ENCODE measurements around the gene NPAS3. TPM values are rescaled to one million over a fixed set of nuclear protein-coding genes. Genes with fewer than 3 reads are reported as not detected.

NPAS3 gene
- total RNA-seq, 3 donors from 2014 or later = 0.96 to 4.0 (median 2.0) TPM

- no peak for DNase-seq (ENCODE audit: low spot score in 2 of 2)
- TF ChIP-seq CTCF (IDR thresholded peaks at IDR 0.05) (no peak), POLR2A (IDR thresholded peaks at IDR 0.05) (no peak), POLR2AphosphoS5 (IDR thresholded peaks at IDR 0.05) (no peak)
These were observed 42.3 kb downstream of the NPAS3 start for GRCh38 chr14:32980902-32981501.

GRCh38 chr14:32984241-32984930 lies 45.7 kb downstream of the NPAS3 start:
- intact Hi-C loops (cut with DNase I; ENCODE audit: low total_unique reads) = no loop called here
- H3K36me3 ChIP-seq = no peaks in the 10 kb centered on the region
- TF ChIP-seq POLR2A (IDR thresholded peaks at IDR 0.05) (no peak), CTCF (IDR thresholded peaks at IDR 0.05) (no peak), POLR2AphosphoS5 (IDR thresholded peaks at IDR 0.05) (no peak)
- H3K27ac ChIP-seq = no peak overlapping the region
- H3K9me3 ChIP-seq = no peaks in the 10 kb centered on the region
- H3K4me3 ChIP-seq = no peak overlapping the region
- no peak for DNase-seq (ENCODE audit: low spot score in 2 of 2)
- H3K27me3 ChIP-seq = no peaks in the 10 kb centered on the region
- H3K4me1 ChIP-seq = no peaks in the 10 kb centered on the region

More at GRCh38 chr14:32980902-32981501, 42.3 kb downstream of the NPAS3 start:
- no peaks in the 10 kb centered on the region for H3K36me3 ChIP-seq
- intact Hi-C loops (cut with DNase I; ENCODE audit: low total_unique reads) = no loop called here
- H3K27ac ChIP-seq = no peak overlapping the region
- no peaks in the 10 kb centered on the region for H3K9me3 ChIP-seq
- H3K27me3 ChIP-seq = no peaks in the 10 kb centered on the region
- H3K4me3 ChIP-seq = no peak overlapping the region
- H3K4me1 ChIP-seq = no peaks in the 10 kb centered on the region

- Histone ChIP-seq H3K9me3 (no peaks in the 10 kb centered on the region), H3K27me3 (no peaks in the 10 kb centered on the region), H3K27ac (no peak overlapping the region), H3K4me3 (no peak overlapping the region), H3K4me1 (no peaks in the 10 kb centered on the region), H3K36me3 (no peaks in the 10 kb centered on the region)
- TF ChIP-seq POLR2AphosphoS5 (IDR thresholded peaks at IDR 0.05) (no peak), CTCF (IDR thresholded peaks at IDR 0.05) (no peak), POLR2A (IDR thresholded peaks at IDR 0.05) (no peak)
- DNase-seq (ENCODE audit: low spot score in 2 of 2) = no peak
- intact Hi-C loops (cut with DNase I; ENCODE audit: low total_unique reads) = no loop called here
These were observed 47.2 kb downstream of the NPAS3 start for GRCh38 chr14:32985866-32986265.

- Histone ChIP-seq H3K9me3 (no peaks in the 10 kb centered on the region), H3K4me3 (no peak overlapping the region), H3K27ac (peak overlapping the region in 1 of 2 donors; percentile 4), H3K4me1 (no peaks in the 10 kb centered on the region), H3K27me3 (no peaks in the 10 kb centered on the region), H3K36me3 (no peaks in the 10 kb centered on the region)
- peak in 1 of 2 donors; percentile 22 for DNase-seq (ENCODE audit: low spot score in 2 of 2)
- intact Hi-C loops (cut with DNase I; ENCODE audit: low total_unique reads) = no loop called here
- no peak for TF ChIP-seq POLR2A (IDR thresholded peaks at IDR 0.05)
- no peak for TF ChIP-seq POLR2AphosphoS5 (IDR thresholded peaks at IDR 0.05)
These were observed 48.3 kb downstream of the NPAS3 start for GRCh38 chr14:32986791-32987540.

- Histone ChIP-seq H3K4me3 (no peak overlapping the region), H3K27ac (no peak overlapping the region), H3K36me3 (no peaks in the 10 kb centered on the region), H3K4me1 (no peaks in the 10 kb centered on the region), H3K9me3 (peaks cover 0 to 3% of the 10 kb centered on the region in 2 donors), H3K27me3 (no peaks in the 10 kb centered on the region)
- TF ChIP-seq CTCF (IDR thresholded peaks at IDR 0.05) = no peak
- no peak for TF ChIP-seq POLR2A (IDR thresholded peaks at IDR 0.05)
- TF ChIP-seq POLR2AphosphoS5 (IDR thresholded peaks at IDR 0.05) = no peak
- DNase-seq (ENCODE audit: low spot score in 2 of 2) = no peak
- intact Hi-C loops (cut with DNase I; ENCODE audit: low total_unique reads) = loop anchor here (5.0 kb wide), 1 partner anchor 916 kb away; no protein-coding TSS in a partner anchor
These were observed 53.0 kb downstream of the NPAS3 start for GRCh38 chr14:32991691-32992090.

All from breast epithelium (tissue), 4 donors.